ENCODE data around the gene CACHD1. TPM values are rescaled to one million over a fixed set of nuclear protein-coding genes. Genes with fewer than 3 reads are reported as not detected.

CACHD1 gene
- total and polyA plus RNA-seq, 11 donors, result 0.89 to 10.0 (median 2.4) TPM

DNA sequence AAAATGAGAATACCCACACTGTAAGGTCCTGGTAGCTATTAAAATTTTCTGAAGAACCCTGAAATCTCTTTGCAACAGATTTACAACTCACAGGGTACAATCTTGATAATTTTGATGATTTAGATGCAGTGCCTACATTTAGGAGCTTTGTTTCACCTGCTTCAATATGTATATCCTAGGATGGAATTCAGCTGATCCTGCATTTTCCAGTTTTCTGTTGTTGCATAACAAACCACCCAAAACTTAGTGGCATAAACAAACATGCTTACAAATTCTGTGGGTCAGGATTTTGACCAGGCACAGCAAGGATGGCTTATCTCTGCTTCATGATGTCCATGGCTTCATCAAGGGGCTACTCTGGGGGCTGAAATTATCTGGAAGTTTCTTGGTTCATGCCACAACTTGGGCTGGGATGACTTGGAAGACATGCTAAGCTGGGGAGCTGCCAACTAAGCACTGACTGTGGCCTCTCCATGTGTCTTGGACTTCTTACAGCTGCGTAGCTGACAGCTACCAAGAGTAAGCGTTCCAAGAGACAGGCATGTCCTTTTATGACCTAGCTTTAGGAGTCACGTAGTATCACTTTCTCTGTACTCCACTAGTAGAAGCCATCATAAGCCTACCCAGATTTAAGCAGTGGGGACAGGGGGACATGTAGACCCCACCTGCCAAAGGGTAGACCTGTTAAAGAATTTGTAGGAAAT lies 108.5 kb downstream of the CACHD1 start:
- Histone ChIP-seq H3K4me1 (peaks cover 0 to 21% (median 0%) of the 10 kb centered on the region in 12 donors), H3K27me3 (no peaks in the 10 kb centered on the region), H3K9me3 (no peaks in the 10 kb centered on the region), H3K27ac (no peak overlapping the region), H3K36me3 (no peaks in the 10 kb centered on the region), H3K4me3 (no peak overlapping the region)
- 78 to 92% (median 86%) methylated on average over 3 of the region's 3 CpGs for WGBS, 4 donors
- TF ChIP-seq POLR2A (IDR thresholded peaks at IDR 0.05) (no peak), CTCF (IDR thresholded peaks at IDR 0.05) (no peak)
- peak in 1 of 4 donors; percentile 26 for ATAC-seq
- intact Hi-C loops (cut with DNase I), result no loop called here
- DNase-seq, result peak in 1 of 5 donors; percentile 59

- Histone ChIP-seq H3K27me3 (no peaks in the 10 kb centered on the region), H3K9me3 (no peaks in the 10 kb centered on the region), H3K4me1 (peaks cover 0 to 21% (median 0%) of the 10 kb centered on the region in 12 donors), H3K4me3 (no peak overlapping the region), H3K27ac (no peak overlapping the region), H3K36me3 (no peaks in the 10 kb centered on the region)
- 68 to 81% (median 73%) methylated on average over 5 of the region's 5 CpGs for WGBS, 4 donors
- no peak for TF ChIP-seq POLR2A (IDR thresholded peaks at IDR 0.05)
- no peak for TF ChIP-seq CTCF (IDR thresholded peaks at IDR 0.05)
- ATAC-seq (no peak), DNase-seq (no peak)
- intact Hi-C loops (cut with DNase I), result loop anchor here in 1 of 10 donors (10.0 kb wide), 1 partner anchor 55 kb away; no protein-coding TSS in a partner anchor
These were observed 109.8 kb downstream of the CACHD1 start for GRCh38 chr1:64579767-64580166.

GRCh38 chr1:64581135-64581842 lies 111.4 kb downstream of the CACHD1 start:
- no peak overlapping the region for H3K4me3 ChIP-seq
- no peaks in the 10 kb centered on the region for H3K27me3 ChIP-seq
- DNase-seq (no peak), ATAC-seq (peak in 1 of 4 donors; percentile 22)
- intact Hi-C loops (cut with DNase I), result loop anchor here in 1 of 10 donors (10.0 kb wide), 1 partner anchor 54 kb away; no protein-coding TSS in a partner anchor
- no peaks in the 10 kb centered on the region for H3K9me3 ChIP-seq
- TF ChIP-seq CTCF (IDR thresholded peaks at IDR 0.05) (no peak), POLR2A (IDR thresholded peaks at IDR 0.05) (no peak)
- H3K27ac ChIP-seq, result peak overlapping the region in 2 of 12 donors; percentile 9 to 26
- WGBS, 4 donors, result 54 to 69% (median 56%) methylated on average over 3 of the region's 3 CpGs
- no peaks in the 10 kb centered on the region for H3K36me3 ChIP-seq
- peaks cover 0 to 21% (median 0%) of the 10 kb centered on the region in 12 donors for H3K4me1 ChIP-seq

GRCh38 chr1:64581843-64582185 lies 111.9 kb downstream of the CACHD1 start:
- intact Hi-C loops (cut with DNase I), result loop anchor here in 1 of 10 donors (10.0 kb wide), 1 partner anchor 53 kb away; no protein-coding TSS in a partner anchor
- H3K4me3 ChIP-seq, result no peak overlapping the region
- H3K36me3 ChIP-seq, result no peaks in the 10 kb centered on the region
- H3K27ac ChIP-seq, result no peak overlapping the region
- 58 to 68% (median 64%) methylated on average over 4 of the region's 4 CpGs for WGBS, 4 donors
- ATAC-seq (peak in 2 of 4 donors; percentile 30 to 58), DNase-seq (no peak)
- peaks cover 0 to 21% (median 0%) of the 10 kb centered on the region in 12 donors for H3K4me1 ChIP-seq
- H3K9me3 ChIP-seq, result no peaks in the 10 kb centered on the region
- H3K27me3 ChIP-seq, result no peaks in the 10 kb centered on the region
- no peak for TF ChIP-seq POLR2A (IDR thresholded peaks at IDR 0.05)
- no peak for TF ChIP-seq CTCF (IDR thresholded peaks at IDR 0.05)
